ENCODE measurements around the gene OR4C45. TPM values are rescaled to one million over a fixed set of nuclear protein-coding genes. Genes with fewer than 3 reads are reported as not detected.
"Not testable (repeated sequence)": the region's sequence is repeated elsewhere in the genome, so short reads cannot be mapped to it uniquely, and the experiment has no call there.

The OR4C45 gene
- not detected for total RNA-seq
- long read RNA-seq, donor 1 = 0 reads
- long read RNA-seq, donor 2 = 0 reads

- TF ChIP-seq CTCF (IDR thresholded peaks at IDR 0.05) = no peak
- Histone ChIP-seq H3K36me3 (ENCODE audit: low read depth) (no peaks in the 10 kb centered on the region), H3K9me3 (peaks cover 48% of the 10 kb centered on the region), H3K4me3 (no peak within 1 kb of the TSS), H3K4me1 (ENCODE audit: low read depth) (no peaks in the 10 kb centered on the region)
- no peak for DNase-seq
- ATAC-seq = no peak
- intact Hi-C loops (cut with DNase I, micrococcal nuclease) = no loop called here
Observed at GRCh38 chr11:50032574-50032973, at the start of gene OR4C45. TSS of gene OR4C45 (plus strand) at chr11:50032874.

GRCh38 chr11:49995565-49995964, 37.1 kb upstream of the OR4C45 start:
- H3K36me3 ChIP-seq (ENCODE audit: low read depth) = no peaks in the 10 kb centered on the region
- no peaks in the 10 kb centered on the region for H3K4me1 ChIP-seq (ENCODE audit: low read depth)
- intact Hi-C loops (cut with DNase I, micrococcal nuclease) = no loop called here
- no peak for TF ChIP-seq CTCF (IDR thresholded peaks at IDR 0.05)
- H3K9me3 ChIP-seq = peaks cover 27% of the 10 kb centered on the region
- no peak for ATAC-seq
- DNase-seq = peak in 1 of 3 donors; percentile 40
- H3K4me3 ChIP-seq = no peak overlapping the region

- intact Hi-C loops (cut with DNase I, micrococcal nuclease) = no loop called here
- ATAC-seq (no peak), DNase-seq (no peak)
- TF ChIP-seq CTCF (IDR thresholded peaks at IDR 0.05) = no peak
- H3K36me3 ChIP-seq (ENCODE audit: low read depth) = no peaks in the 10 kb centered on the region
- H3K4me3 ChIP-seq = no peak overlapping the region
- H3K4me1 ChIP-seq (ENCODE audit: low read depth) = no peaks in the 10 kb centered on the region
- H3K9me3 ChIP-seq = peaks cover 55% of the 10 kb centered on the region
Observed at GRCh38 chr11:50030193-50030592, 2.5 kb upstream of the OR4C45 start.

- intact Hi-C loops (cut with DNase I, micrococcal nuclease); ATAC-seq: not testable (repeated sequence)
- H3K9me3 ChIP-seq = peaks cover 25% of the 10 kb centered on the region
Observed at GRCh38 chr11:50036239-50036638, 3.6 kb downstream of the OR4C45 start.

GRCh38 chr11:50037251-50037650, 4.6 kb downstream of the OR4C45 start:
- Histone ChIP-seq H3K9me3 (peaks cover 24% of the 10 kb centered on the region), H3K4me1 (ENCODE audit: low read depth) (no peaks in the 10 kb centered on the region), H3K36me3 (ENCODE audit: low read depth) (no peaks in the 10 kb centered on the region), H3K4me3 (no peak overlapping the region)
- TF ChIP-seq CTCF (IDR thresholded peaks at IDR 0.05) = no peak
- ATAC-seq = no peak
- DNase-seq = no peak
- intact Hi-C loops (cut with DNase I, micrococcal nuclease) = no loop called here

More at GRCh38 chr11:50036239-50036638, 3.6 kb downstream of the OR4C45 start:
- H3K4me3 ChIP-seq; H3K36me3 ChIP-seq (ENCODE audit: low read depth); DNase-seq; H3K4me1 ChIP-seq (ENCODE audit: low read depth): not testable (repeated sequence)

- no peak overlapping the region for H3K4me3 ChIP-seq
- no peak for TF ChIP-seq CTCF (IDR thresholded peaks at IDR 0.05)
- ATAC-seq = peak; percentile 15
- peaks cover 3% of the 10 kb centered on the region for H3K9me3 ChIP-seq
- DNase-seq = no peak
- intact Hi-C loops (cut with DNase I, micrococcal nuclease) = no loop called here
- H3K36me3 ChIP-seq (ENCODE audit: low read depth) = no peaks in the 10 kb centered on the region
- H3K4me1 ChIP-seq (ENCODE audit: low read depth) = no peaks in the 10 kb centered on the region
Observed at GRCh38 chr11:50044647-50045046, 12.0 kb downstream of the OR4C45 start.

- peaks cover 26% of the 10 kb centered on the region for H3K9me3 ChIP-seq
- H3K4me1 ChIP-seq (ENCODE audit: low read depth); DNase-seq; H3K4me3 ChIP-seq; ATAC-seq; H3K36me3 ChIP-seq (ENCODE audit: low read depth); intact Hi-C loops (cut with DNase I, micrococcal nuclease): not testable (repeated sequence)
Observed at GRCh38 chr11:50063056-50063455, 30.4 kb downstream of the OR4C45 start.
